ENCODE data around the gene SBK2.
A peak's percentile ranks its signal among the peaks of the same experiment; 100 is the strongest.

SBK2 gene

DNA sequence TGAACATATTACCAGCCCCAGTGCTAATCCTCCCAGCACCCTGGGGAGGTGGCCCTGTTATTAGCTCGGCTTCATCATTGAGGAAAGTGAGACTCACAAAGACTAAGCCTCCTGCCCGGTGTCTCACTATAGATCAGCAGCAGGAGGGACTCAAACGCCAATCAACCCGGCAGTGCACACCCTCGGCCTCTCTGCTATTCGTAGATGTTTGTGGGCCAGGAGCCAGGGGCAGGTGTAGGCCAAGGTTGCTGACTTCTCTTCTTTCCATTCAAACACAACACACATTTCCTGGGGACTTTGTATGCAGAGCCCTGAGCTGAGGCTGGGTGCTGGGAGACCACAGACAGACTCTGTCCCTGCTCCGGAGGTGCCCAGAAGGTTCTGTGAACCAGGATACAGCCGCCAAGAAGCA, 17.8 kb upstream of the SBK2 start:
- no peak for DNase-seq (ENCODE audit: low read depth in 2 of 2)

DNA sequence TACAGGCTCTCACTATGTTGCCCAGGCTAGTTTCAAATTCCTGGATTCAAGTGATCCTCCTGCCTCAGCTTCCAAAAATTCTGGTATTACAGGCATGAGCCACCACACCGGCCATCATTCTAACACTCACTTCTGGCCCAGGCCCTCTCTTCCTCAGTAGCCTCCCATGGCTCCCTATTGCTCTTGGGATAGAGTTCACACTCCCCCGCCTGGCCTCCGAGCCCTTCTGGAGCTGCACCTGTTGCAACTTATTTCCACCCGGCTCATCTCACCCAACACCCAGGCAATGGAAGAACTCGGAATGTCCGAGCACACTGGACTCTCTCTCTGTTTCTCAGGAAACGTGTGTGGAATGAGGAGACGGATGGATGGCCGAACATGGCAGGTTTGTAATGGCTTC, 17.4 kb upstream of the SBK2 start:
- DNase-seq (ENCODE audit: low read depth in 2 of 2): no peak

DNA sequence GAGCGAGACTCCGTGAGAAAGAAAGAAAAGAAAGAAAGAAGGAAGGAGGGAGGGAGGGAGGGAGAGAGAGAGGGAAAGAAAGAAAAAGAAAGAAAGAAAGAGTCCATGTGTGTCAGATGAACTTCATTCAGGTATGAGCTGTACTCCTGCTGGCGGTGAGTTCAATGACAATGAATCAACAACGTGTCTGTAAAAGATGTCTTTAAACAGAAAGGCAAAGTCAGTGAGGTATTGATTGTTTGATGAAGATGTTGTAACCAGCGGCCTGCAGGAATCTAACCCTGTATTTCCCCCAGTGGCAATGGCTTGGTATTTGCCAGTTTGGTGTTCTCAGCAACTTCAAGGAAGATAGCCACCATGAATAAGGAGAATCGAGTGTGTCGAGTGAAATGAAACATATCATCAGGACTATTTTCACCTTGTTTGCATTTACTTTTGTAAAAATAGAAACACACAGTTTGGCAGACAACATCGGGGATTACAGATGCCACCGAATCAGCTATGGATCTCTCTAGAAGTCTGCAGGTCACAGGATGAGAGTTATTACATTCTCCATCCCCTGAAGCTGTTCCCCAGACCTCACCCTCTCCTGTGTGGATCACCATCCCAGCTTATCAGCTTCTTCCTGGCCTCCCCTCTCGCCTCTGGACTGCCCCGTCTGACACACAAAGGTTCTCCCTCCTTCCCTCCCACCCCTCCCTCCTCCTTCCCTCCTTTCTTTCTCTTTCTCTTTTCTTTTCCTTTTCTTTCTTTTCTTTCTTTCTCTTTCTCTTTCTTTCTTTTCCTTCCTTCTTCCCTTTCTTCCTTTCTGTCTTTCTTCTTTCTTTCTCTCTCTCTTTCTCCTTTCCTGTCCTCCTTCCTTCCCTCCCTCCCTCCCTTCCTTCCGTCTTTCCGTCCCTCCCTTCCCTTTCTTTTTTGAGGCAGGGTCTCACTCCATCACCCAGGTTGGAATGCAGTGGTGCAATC, 16.6 kb upstream of the SBK2 start:
- no peak for DNase-seq (ENCODE audit: low read depth in 2 of 2)

DNA sequence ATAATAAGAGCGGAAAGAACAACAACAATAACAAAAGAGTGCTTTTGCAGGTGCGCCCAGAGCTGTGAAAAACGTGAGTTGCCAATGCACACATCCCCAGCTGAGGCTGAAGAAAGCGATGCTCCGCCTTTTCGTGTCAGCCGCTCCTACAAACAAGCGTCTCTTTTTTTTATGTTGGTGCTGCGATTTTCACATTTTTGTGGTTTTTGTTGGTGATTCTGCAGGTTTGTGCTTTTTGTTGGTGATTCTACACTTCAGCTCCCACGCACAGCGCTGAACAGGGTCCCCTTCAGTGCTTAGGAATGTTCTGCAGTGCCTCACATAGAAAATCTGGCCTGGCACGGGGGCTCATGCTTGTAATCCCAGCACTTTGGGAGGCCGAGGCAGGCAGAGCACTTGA, 15.7 kb upstream of the SBK2 start:
- DNase-seq (ENCODE audit: low read depth in 2 of 2): peak; percentile 65 to 66

DNA sequence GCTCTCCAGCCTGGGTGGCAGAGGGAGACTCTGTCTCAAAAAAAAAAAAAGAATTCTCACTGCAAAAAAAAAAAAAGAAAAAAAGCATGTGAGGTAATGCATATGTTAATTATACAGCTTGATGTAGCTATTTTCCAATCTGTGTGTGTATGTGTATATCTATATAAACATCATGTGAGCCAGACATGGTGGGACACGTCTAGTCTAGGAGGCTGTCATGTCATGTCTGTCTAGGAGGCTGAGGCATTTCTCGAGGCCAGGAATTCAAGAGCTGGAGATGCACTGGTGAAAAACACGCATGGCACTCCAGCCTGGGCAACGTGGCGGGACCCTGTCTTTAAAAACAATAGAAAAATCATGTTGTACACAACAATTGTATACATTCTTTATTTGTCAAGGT, 15.3 kb upstream of the SBK2 start:
- DNase-seq (ENCODE audit: low read depth in 2 of 2): no peak

DNA sequence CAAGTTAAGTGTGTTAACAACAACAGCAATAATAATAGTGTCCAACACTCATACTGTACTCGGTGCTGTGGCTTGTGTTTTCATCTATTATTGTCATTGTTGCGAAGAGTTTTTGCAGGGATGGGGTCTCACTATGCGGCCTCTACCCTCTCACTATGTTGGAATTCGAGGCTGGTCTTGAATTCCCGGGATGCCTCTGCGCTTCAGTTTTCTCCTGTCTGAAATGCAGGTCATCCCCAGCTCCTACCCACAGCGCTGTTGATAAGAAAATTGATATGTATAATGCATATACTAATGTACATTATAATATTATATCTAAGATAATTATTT, 13.4 kb upstream of the SBK2 start:
- DNase-seq (ENCODE audit: low read depth in 2 of 2): no peak

DNA sequence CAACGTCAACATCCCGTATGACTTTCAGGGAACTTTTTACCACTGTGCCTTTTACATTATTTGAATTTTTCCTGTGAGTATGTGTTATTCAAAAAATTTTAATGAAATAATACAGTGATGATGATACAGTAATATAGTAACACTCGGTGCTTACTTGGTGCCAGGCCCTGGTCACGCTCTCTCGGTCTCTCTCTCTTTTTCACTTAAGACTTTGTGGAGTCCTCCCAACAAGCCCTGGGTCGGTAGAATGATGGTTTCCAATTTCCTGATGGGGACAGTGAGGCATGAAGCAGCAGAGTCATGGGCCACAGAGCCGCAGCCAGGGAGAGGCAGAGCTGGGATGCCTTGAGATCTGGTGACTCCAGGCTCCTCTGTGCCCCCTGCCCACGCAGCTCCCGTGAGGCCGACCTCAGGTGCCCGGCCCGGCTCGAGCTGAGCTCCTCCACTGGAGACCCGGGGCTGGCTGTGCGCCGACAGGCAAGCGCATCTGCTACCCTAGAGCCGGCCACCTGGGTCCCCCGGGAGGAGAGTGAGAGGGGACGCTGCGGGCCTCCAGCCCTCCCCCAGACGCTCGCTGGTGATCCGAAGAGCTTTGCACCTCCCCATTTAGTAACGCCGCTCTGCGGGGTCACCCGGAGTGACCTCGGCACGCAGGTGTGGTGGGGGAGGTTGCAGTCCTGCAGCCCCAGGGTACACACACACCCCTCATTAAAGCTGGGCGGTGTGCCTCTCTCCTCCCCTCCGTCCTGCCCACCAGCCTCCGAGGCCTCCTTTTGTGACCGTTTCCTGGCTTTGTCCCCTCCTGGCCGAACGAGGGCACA, 12.8 kb upstream of the SBK2 start:
- DNase-seq (ENCODE audit: low read depth in 2 of 2): peak; percentile 78 to 80

DNA sequence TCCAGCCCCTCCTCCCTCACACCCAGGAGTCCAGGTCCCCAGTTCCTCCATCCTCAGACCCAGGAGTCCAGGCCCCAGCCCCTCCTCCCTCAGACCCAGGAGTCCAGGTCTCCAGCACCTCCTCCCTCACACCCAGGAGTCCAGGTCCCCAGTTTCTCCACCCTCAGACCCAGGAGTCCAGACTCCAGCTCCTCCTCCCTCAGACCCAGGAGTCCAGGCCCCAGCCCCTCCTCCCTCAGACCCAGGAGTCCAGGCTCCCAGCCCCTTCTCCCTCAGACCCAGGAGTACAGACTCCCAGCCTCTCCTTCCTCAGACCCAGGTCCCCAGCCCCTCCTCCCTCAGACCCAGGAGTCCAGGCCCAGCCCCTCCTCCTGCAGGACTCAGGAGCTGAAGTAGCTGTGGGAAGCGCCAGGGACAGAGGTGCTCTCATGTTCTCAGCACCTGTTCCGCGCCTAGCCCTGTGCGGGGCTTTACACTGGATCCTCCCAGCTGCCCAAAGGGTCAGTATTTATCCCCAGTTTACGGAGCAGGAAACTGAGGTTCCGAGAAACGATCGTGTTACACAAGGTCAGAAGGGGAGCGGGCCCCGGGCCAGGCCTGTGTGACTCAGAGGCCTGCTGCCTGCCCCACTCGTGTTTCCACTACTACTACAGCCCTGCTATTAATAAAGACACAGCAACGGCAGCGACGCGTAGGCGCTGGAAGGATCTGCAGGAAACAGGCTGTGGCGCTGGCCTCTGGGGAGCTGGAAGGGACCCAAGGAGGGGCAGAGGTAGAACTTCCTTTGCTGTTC, 10.1 kb upstream of the SBK2 start:
- no peak for DNase-seq (ENCODE audit: low read depth in 2 of 2)

DNA sequence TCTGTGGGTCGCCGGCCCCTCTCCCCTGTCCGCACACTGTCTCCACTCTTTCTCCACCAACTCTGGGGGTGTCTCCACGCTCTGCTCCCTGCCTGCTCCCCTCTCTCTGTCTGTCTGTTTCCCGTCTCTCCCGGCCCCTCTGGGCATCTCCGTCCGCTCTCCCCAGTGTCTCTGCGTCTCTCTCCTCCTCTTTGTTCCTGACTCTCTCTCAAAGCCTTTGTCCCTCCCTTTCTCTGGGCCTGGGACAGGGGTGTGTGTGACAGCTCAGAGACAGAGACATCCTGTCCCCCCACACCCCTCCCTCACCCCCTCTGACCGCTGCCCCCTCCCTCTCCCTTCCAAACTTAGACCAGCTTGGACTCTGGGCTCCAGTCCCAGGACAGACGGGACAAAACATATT, 9.1 kb upstream of the SBK2 start:
- no peak for DNase-seq (ENCODE audit: low read depth in 2 of 2)

DNA sequence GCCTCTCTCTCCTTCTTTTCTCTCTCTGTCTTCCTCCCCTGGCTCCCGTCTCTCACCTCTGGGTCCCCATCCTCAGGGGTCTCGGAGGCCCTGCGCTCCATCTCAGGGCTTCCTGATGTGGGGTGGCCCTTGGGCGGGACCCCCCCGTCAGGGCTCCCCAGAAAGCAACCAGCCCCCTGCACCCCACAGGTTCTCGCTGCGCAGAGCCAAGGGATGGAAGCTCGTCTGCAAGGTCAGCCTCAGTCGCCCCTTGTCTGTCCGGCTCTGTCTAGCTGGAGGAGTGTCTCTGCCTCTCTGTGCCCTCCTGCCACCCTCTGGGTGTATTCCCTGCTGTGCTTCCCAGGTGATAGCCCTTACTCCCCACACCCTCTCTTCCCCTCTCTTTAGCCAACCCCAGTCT, 8.5 kb upstream of the SBK2 start, which contains the start of gene SBK3:
Gene SBK3 (minus strand): TSS at position 101 of the 400 bp plus-strand sequence. CDS start 0 bp downstream, at position 101.
- no peak for DNase-seq (ENCODE audit: low read depth in 2 of 2)

DNA sequence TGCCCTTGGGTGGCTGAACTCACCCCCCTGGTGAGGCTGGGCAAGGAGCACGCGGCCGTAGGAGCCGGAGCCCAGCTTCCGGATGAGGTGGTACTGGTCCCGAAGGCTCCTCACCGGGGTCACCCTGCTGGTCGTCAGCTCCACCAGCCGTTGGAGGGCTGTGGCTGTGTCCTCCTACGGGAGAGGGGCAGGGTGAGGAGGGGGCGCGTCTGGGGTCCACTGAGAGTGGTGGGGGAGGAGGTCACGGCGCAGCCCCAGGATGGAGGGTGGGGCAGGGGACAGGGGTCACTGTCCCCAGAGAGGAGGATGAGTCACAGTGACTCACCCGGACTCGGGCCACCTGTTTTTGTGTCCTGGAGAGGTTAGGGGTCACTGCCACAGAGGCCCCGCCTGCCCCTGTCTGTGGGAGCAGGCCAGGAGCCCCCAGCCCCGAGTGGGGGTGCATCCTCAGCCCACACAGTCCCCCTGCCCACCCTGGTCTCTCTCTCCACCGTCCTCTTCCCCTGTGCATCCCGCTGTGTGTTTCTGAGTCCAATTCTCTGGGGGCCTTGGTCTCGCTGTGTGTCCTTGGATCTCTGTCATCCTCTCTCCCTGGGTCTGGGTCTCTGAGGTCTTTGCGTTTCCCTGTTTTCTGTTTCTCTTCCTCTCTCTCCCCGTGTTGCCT, 8.0 kb upstream of the SBK2 start:
- no peak for DNase-seq (ENCODE audit: low read depth in 2 of 2)

DNA sequence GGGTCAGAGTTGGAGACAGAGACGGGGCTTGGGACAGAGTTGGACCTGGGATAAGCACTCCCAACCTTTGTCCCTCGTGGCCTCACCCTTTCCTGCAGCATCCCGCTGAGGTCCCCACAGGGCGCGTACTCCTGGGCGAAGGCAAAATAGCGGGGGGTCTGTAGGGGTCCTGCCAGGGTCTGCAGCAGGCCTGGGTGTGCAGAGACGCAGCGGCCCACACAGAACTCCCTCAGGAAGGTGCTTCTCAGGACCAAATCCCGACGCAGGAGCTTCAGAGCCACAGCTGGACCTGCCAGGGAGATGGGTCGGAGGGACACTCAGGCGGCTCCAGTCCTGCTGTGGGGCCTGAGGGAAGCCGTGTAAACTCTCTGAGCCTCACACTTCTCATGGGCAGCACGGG, 7.1 kb upstream of the SBK2 start:
- no peak for DNase-seq (ENCODE audit: low read depth in 2 of 2)

DNA sequence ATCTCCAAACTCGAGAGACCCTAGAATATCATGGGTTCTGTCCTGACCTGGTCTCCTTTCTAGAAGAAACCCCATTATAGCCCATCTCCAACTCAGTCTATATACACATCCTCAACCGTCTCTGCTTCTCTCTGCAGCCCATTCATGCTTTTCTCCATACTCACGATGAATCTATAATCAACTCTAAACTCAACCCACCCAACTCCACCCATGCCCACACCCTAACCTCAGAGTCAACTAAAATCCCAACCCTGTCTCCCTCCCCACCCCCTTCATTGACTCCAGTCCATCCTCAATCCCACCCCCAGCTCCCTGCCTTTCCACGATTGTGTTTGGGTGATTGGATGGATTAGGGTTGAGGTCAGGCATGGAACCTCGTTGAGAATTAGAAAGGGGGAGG, 6.6 kb upstream of the SBK2 start:
- DNase-seq (ENCODE audit: low read depth in 2 of 2): no peak

DNA sequence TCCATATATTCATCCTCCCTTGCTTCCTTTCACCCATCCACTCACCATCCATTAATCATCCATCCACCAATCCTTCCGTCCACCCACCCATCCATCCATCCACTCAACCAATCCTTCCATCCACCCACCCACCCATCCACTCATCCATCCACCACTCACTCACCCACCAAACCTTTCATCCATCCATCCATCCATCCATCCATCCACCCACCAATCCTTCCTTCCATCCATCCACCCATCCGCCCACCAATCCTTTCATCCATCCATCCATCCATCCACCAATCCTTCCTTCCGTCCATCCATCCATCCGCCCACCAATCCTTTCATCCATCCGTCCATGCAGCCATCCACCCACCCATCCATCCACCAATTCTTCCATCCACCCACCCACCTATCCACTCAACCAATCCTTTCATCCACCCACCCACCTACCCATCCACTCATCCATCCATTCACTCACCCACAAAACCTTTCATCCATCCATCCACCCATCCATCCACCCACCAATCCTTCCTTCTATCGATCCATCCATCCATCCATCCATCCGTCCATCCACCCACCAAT, 5.4 kb upstream of the SBK2 start:
- DNase-seq (ENCODE audit: low read depth in 2 of 2): no peak

DNA sequence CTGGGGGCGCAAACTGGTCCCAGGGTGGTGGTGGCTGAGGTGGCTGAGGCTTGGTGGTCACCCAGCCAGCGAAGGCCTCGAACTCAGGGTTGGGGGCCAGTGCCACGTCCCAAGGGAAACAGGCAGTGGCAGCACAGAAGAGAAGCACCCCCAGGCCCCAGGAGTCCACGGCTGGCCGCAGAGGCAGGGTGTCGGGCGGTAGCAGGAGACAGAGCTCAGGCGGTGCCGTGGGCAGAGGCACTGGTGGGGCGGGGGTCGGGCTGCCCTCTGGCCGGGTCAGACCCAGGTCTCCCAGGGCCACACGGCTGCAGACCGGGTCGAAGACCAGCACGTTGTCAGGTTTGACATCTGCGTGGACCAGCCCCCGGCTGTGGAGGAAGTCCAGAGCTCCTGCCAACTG, 4.2 kb upstream of the SBK2 start:
- no peak for DNase-seq (ENCODE audit: low read depth in 2 of 2)

DNA sequence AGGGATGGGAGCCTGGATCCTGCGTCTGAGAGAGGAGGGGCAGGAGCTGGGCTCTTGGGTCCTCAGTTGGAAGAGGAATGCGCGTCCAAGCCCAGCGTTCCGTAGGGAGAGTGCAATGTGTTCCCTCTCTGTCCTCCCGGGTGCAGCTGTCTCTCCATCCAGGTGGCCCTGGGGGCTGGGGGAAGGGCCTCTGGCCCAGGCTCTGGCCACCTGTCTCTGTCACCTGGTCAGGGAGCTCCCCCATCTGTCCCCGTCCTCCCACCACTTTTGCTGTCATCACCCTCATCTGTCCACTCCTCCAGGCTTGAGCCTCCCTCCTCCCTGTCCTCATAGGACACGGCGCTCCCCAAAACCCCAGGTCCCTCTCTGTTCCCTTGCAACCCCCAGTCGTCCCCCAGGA, 3.7 kb upstream of the SBK2 start:
- no peak for DNase-seq (ENCODE audit: low read depth in 2 of 2)

DNA sequence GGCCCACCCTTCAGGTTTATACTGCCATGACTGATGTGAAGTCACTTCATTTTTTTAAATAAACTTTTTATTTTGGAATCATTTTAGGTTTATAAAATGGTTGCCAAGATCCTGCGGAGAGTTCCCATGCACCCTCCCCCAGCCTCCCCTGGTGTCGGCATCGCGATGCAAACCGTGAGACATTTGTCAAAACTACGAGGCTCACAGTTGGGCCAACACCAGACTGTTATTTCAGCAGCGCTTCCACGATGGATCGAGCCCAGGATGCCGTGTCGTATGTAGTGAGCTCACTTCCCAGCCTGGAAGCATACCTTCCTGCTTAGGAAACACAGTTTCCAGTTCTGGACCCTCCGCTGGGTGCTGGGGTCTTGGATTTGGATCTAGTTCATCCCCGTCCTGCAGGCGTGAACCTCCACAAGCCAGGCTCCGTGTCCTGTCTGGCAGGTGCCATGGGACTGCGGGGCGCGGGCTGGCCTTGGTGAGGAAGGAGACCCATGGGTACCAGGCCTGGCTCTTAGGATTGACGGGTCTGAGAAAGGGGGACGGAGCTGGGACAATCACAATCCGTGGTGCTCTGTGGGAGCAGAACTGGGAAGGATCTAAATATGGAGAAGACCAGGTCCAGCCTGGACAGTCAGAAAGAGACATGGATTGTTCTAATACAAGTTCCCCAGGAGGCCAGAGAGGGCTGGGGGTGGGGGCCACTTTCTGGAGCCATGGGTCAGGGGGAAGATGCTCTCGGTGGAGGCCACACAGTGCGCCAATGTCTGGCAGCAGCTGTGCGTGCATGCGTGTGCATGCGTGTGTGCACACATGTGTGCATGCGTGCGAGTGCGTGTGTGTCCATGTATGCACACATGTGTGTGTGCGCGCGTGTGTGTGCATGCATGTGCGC, 2.4 kb upstream of the SBK2 start:
- DNase-seq (ENCODE audit: low read depth in 2 of 2): no peak

DNA sequence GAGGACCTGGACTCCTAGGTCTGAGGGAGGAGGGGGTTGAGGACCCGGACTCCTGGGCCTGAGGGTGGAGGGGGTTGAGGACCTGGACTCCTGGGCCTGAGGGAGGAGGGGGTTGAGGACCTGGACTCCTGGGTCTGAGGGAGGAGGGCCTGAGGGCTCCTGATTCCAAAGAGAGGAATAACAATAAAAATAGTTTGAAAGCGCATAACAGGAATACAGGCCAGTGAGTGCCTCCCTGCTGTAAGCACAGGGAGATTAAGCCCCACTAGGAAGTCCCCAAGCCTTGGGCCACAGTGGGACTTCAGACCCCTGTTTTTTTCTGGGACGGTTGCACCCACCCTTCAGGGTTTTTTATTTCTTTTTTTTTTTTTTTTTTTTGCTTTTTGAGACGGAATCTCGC, 1.2 kb upstream of the SBK2 start:
- DNase-seq (ENCODE audit: low read depth in 2 of 2): no peak

DNA sequence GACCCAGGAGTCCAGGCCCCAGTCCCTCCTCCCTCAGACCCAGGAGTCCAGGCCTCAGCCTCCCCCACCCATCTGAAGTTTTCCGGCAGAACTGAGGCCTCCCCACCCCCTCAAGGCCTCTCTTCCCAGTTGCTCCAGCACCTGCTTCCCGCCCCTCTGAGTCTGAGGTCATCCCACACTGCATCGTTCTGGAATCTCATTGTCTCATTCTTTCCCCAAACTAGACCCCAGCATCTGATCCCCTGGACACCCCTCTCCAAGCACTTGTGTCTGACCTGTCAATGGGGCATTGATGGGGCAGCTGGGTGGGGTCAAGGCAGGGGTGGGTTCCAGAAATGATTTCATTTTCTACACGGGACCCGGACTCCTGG, 793 bp upstream of the SBK2 start:
- DNase-seq (ENCODE audit: low read depth in 2 of 2): no peak

DNA sequence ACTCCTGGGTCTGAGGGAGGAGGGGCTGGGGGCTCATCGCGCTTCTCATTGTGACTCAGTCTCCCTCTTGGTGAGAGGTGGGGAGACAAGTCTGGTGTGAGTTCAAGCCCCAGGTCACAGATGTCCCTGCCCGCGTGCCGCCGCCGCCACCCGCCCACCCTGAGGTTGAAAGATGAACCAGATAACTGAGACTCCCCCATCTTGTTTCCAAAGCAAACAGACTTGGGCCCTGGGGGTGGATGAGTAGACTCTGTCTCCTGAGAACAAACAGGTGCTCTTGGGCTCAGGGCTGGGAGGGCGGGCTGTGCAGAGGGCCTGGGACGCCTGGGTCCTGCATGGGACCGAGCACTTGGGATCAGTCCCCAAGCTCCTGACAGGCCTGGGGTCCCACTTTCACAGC, 567 bp downstream of the SBK2 start:
- no peak for DNase-seq (ENCODE audit: low read depth in 2 of 2)
